ENCODE data around the gene SOWAHA. TPM values are rescaled to one million over a fixed set of nuclear protein-coding genes. Genes with fewer than 3 reads are reported as not detected.

SOWAHA gene
- total RNA-seq, 1 experiment from 2014 or later, result 0.20 TPM

DNA sequence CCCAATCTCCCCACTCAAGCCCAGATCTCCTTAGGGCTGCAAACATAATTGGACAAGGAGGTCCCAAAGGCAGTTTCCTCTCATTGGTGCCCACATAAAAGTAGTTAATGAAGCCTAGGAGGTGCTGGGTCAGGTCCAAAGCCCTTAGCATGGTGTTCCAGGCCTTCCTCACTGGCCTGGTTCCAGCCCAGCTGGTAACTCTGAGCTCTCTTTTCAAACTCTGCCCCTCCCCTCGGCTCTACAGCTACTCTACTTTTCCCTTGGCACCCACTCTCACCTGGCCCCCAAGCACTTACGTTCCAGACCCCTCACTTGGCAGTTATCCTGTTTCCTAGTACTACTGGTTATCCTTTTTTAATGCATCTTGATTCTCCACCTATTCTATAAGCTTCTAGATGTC is 46.0 kb upstream of the SOWAHA start:
- no peaks in the 10 kb centered on the region for H3K9me3 ChIP-seq (ENCODE audit: control insufficient read depth, low read depth, low read length)
- Mint-ChIP-seq H3K27me3 (ENCODE audit: low read depth) (peaks cover 6% of the 10 kb centered on the region; the same call in 1 of the 2 replicates), H3K27ac (no peak overlapping the region), H3K4me3 (no peak overlapping the region), H3K4me1 (peaks cover 16 to 18% of the 10 kb centered on the region in 2 experiments), H3K9me3 (no peaks in the 10 kb centered on the region), H3K36me3 (ENCODE audit: insufficient read depth in 1 of 3, low read depth in 3 of 3) (peaks cover 3 to 16% (median 15%) of the 10 kb centered on the region in 3 experiments; a peak in 6 of 7 replicates)
- H3K4ac ChIP-seq (ENCODE audit: low read depth, low read length), result no peak overlapping the region
- no peak overlapping the region for H2BK15ac ChIP-seq (ENCODE audit: low read depth, low read length)
- H2BK5ac ChIP-seq (ENCODE audit: insufficient read length, low read length), result no peak overlapping the region
- no peak overlapping the region for H2BK20ac ChIP-seq (ENCODE audit: low read depth, low read length, poor library complexity, severe bottlenecking)
- H3K4me2 ChIP-seq (ENCODE audit: insufficient read depth, insufficient read length, low read length), result no peak overlapping the region
- H3T11ph ChIP-seq (ENCODE audit: low read length), result no peak overlapping the region
- H4K5ac ChIP-seq (ENCODE audit: insufficient read length, low read depth, low read length), result no peak overlapping the region
- no peak overlapping the region for H3K23ac ChIP-seq (ENCODE audit: insufficient read length, low read depth, low read length)
- H3K18ac ChIP-seq (ENCODE audit: insufficient read length, low read depth, low read length), result no peak overlapping the region
- no peak overlapping the region for H3K9ac ChIP-seq (ENCODE audit: extremely low read depth, insufficient read length, low read length)
- no peaks in the 10 kb centered on the region for H3K27me3 ChIP-seq (ENCODE audit: insufficient read depth, low read length)
- no peak overlapping the region for H2BK120ac ChIP-seq (ENCODE audit: low read depth, low read length, poor library complexity, severe bottlenecking)
- no peak overlapping the region for H2BK12ac ChIP-seq (ENCODE audit: insufficient read length, low read depth, low read length)
- H3K23me2 ChIP-seq (ENCODE audit: insufficient read length, low read depth, low read length, poor library complexity, severe bottlenecking), result no peaks in the 10 kb centered on the region
- TF ChIP-seq, protein P1, sequence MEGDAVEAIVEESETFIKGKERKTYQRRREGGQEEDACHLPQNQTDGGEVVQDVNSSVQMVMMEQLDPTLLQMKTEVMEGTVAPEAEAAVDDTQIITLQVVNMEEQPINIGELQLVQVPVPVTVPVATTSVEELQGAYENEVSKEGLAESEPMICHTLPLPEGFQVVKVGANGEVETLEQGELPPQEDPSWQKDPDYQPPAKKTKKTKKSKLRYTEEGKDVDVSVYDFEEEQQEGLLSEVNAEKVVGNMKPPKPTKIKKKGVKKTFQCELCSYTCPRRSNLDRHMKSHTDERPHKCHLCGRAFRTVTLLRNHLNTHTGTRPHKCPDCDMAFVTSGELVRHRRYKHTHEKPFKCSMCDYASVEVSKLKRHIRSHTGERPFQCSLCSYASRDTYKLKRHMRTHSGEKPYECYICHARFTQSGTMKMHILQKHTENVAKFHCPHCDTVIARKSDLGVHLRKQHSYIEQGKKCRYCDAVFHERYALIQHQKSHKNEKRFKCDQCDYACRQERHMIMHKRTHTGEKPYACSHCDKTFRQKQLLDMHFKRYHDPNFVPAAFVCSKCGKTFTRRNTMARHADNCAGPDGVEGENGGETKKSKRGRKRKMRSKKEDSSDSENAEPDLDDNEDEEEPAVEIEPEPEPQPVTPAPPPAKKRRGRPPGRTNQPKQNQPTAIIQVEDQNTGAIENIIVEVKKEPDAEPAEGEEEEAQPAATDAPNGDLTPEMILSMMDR (conservative IDR thresholded peaks at IDR 0.05), result no peak
- no peaks in the 10 kb centered on the region for H3K79me2 ChIP-seq (ENCODE audit: insufficient read depth, low read length)
- H3K27ac ChIP-seq (ENCODE audit: insufficient read length, low read depth, low read length), result no peak overlapping the region
- no peaks in the 10 kb centered on the region for H3K79me1 ChIP-seq (ENCODE audit: insufficient read depth, low read depth, low read length, poor library complexity, severe bottlenecking)
- no CpG with 5 or more reads among the region's 2 CpGs for WGBS (ENCODE audit: extremely low coverage, insufficient read length, low lambda C conversion rate)
- H2AFZ ChIP-seq (ENCODE audit: low read length), result no peak overlapping the region
- DNase-seq, result no peak
- no peak overlapping the region for H3K14ac ChIP-seq (ENCODE audit: insufficient read depth, low read length)
- H4K20me1 ChIP-seq (ENCODE audit: control insufficient read depth, insufficient read depth, insufficient read length), result peaks cover 2% of the 10 kb centered on the region
- no peak overlapping the region for H3K56ac ChIP-seq (ENCODE audit: insufficient read length, low read depth, low read length)
- peaks cover 3% of the 10 kb centered on the region; the same call in 1 of the 2 replicates for H3K4me1 ChIP-seq (ENCODE audit: insufficient read depth, low read length)
- H4K91ac ChIP-seq (ENCODE audit: insufficient read length, low read depth, low read length), result no peak overlapping the region
- H4K8ac ChIP-seq (replicated peaks; ENCODE audit: insufficient read length, low read depth, low read length), result no peak overlapping the region
- H2AK5ac ChIP-seq (ENCODE audit: insufficient read length, low read length), result no peak overlapping the region
